Lung microvascular endothelial cell (primary cell): Measurements from ENCODE around the gene FAM227B. TPM values are rescaled to one million over a fixed set of nuclear protein-coding genes. Genes with fewer than 3 reads are reported as not detected.
"Not testable (repeated sequence)": the region's sequence is repeated elsewhere in the genome, so short reads cannot be mapped to it uniquely, and the experiment has no call there.

ENCODE experiments used
- DNase-seq, 2 donors: peaks; one replicate each; pipeline versions ENCODE4 v3.0.0 to v3.0.0-alpha.2; 2010; ENCODE audit warnings: low read depth in 2 of 2
- total RNA-seq: library from RNA; depleted of rRNA; stranded (reverse); fragments of >200 nt; gene quantifications from 2 replicates; pipeline ENCODE4 v1.2.1, GENCODE V29; 2014

The FAM227B gene
- total RNA-seq, 1 donor from 2014 or later, result 0.99 TPM

DNA sequence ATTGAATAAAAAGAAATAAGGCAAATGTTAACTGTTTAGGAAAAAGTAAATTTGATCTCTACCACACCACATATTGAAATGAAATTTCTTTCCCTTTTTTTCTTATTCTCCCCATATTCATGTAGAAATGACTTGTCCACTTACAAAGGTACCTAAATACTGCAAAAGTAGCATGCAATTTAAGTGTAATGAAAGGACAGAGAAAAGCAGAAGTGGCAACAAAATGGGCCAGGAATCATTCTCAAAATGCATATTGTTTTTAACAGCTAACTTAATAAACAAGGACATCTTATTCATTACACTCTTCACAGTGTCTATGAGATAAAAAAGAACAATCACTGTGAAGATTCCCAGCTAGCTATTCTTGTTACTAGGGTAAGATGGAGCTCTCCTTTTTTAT lies 238.2 kb downstream of the FAM227B start:
- DNase-seq, result no peak

DNA sequence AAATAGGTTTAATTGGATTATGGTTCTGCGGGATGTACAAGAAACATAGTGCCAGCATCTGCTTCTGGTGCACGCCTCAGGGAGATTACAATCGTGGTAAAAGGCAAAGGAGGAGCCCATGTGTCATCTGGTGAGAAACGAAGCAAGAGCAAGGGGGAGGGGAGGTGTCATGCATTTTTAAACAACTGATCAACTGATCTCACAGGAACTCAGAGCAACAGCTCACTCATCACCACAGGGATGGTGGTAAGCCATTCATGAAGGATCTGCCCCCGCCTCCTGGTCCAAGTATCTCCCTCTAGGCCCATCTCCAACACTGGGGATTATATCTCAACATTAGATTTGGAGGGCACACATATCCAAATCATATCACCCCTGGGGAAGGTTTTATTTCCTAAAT lies 239.7 kb downstream of the FAM227B start:
- DNase-seq, result no peak

DNA sequence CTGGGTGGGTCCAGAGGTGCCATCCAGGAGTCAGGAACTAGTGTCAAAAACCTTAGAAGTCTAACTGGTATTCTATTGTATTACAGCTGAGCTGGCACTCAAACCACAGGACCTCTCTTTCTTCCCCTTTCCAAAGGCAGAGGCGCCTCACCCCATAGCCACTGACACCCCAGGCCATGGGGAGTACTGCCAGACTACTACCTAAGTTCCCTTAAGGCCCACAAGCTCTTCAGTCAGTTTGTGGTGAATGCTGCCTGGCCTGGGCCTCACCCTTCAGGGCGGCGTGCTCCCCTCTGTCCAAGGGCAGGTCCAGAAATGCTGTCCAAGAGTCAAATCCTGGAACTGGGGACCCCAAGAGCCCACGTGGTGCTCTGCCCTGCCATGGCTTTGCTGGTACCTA lies 240.6 kb downstream of the FAM227B start:
- DNase-seq, result no peak

DNA sequence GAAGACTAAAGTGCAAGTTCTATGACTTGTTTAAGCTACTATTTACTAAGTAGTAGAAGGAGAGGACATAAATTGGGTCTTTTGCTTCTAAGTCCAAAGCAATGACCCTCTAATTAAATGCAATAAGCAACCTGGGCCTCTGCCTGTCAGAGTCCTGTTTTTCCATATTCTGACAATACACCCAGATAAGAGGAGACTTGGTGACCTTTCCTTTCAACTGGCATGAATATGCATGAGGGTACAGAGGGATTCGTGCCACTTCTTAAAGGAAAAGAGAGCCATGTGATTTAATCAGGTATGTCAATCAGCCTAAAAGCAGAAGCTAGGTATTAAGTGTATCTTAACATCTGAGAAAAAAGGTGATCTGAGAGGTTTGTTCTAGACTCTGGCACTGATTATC lies 248.3 kb downstream of the FAM227B start:
- DNase-seq, result no peak

DNA sequence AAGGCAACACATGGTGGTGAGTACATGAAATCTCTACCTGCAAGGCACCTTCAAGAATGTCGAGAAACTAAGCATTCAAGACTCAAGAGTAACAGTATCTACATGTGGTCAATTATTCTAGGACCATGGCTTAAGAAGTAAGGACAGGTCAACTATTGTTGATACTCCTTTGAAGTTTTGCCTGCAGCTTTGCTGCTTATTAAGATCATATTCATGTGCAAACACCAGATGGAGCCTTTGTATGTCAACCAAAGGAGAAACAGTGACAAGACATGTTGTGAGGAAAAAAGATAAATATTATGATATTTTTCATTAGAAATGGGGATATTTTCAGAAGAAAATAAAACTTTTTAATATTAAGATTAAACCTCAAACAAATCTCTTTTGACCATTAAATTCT lies 249.8 kb downstream of the FAM227B start:
- no peak for DNase-seq

DNA sequence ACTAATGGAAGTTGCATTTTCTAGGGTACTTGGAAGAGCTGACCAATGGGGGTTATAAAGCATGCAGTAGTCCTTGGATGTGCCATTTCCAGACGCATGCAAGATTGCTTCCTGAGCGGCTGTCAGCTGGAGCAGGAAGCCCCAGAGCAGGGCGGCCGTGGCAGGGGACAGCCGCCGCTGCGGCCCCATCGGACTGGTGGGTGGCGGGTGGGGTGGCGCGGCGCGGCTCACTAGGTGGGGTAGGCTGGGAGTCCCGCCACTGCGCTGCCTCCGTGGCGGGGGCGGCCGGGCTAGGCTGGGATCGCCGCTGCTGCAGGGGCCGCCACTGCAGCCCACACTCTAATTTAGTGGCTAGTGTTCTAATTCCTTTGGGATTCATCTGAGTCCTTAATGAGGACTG lies 254.1 kb downstream of the FAM227B start:
- DNase-seq, result no peak

DNA sequence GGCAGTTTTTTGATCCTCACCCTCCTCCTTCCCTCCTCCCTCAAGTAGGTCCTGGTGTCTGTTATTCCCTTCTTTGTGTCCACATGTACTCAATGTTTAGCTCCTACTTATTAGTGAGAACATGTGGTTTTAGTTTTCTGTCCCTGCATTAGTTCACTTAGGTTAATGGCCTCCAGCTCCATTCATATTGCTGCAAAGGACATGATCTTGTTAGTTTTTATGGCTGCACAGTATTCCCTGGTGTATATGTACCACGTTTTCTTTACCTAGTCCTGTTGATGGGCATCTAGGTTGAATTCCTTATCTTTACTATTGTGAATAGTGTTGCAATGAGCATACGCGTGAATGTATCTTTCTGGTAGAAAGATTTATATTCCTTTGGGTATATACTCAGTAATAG lies 259.2 kb downstream of the FAM227B start:
- no peak for DNase-seq

DNA sequence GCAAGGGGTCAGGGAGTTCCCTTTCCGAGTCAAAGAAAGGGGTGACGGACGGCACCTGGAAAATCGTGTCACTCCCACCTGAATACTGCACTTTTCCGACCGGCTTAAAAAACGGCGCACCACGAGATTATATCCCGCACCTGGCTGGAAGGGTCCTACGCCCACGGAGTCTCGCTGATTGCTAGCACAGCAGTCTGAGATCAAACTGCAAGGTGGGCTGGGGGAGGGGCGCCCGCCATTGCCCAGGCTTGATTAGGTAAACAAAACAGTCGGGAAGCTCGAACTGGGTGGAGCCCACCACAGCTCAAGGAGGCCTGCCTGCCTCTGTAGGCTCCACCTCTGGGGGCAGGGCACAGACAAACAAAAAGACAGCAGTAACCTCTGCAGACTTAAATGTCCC lies 266.2 kb downstream of the FAM227B start:
- DNase-seq, result not testable (repeated sequence)

DNA sequence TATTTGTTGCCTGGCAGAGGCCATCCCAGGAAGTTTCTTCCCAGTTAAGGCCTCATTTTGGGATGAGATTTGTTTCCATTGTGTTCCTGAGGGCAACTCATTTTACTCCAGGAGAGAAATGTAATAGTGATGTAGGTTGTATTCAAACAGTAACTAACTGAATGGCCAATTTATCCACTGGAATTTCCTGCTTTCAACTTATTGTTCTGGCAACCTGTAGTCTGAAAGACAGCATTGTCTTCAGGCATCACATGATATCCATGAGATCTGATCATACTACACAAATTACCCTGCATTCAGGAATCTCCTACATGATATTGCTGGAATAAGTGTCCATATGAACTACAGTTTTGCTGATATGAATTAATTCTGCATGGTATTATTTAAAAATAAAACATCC lies 277.1 kb downstream of the FAM227B start:
- DNase-seq, result peak; percentile 37 to 46

DNA sequence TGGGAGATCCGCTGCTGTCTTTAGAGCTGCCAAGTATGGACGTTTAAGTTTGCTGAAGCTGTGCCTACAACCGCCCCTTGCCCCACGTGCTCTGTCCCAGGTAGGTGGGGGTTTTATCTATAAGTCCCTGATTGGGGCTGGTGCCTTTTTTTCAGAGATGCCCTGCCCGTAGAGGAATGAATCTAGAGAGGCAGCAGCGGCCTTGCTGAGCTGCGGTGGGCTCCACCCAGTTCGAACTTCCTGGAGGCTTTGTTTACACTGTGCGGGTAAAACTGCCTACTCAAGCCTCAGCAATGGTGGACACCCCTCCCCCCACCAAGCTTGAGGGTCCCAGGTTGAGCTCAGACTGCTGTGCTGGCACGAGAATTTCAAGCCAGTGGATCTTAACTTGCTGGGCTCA lies 281.0 kb downstream of the FAM227B start:
- DNase-seq, result no peak

DNA sequence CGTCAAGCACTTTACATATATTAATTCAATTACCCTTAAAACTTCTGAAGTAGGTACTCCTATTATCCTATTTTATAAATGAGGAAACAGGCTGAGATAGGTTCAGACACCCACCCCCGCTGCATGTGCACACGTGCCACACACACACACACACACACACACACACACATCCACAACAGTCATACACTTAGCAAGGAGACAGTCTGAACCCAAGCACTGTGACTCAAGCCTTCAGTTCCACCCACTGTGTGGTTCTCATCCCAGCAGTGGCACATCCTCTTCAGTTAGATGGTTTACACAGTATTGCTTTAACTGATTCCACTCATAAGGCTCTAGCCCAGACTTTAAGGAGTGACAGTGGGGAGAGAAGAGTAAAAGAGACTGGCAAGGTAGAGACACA lies 288.7 kb downstream of the FAM227B start:
- peak in 1 of 2 donors; percentile 5 for DNase-seq

DNA sequence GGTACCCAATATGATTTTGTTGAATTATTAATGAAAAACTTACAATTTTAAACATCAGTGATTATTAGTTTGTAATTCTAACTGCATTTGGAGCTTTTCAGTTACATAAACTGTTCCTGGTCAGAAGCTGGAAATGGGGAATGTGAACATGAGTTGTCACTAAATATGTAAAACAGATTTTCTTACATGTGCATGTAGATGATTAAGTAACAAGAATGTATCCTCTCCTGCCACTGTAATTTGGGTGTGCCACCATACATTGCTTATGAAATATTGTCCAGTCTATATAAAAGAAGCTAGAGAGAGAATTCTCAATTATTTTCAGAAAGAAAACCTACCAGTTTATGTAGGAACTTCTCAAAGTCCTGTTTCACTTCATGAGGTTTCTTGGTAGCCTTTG lies 289.2 kb downstream of the FAM227B start:
- no peak for DNase-seq

DNA sequence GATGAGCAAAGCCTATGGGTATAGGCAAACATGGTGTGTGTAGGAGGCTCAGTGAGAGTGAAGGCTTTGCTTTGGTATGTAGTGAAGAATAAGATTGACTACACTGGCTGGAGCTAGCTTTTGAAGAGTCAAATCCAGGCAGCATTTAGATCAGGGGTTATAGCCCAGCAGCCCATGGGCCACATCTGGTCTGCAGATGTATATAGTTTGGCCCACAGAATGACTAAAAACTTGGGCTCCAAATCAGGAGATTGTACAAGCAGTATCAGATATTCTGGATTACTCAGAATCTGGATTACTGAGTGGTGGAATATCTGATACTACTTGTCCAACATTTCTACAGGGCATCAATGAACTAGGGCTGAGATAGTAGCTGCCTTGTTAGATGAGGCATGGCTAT lies 290.5 kb downstream of the FAM227B start:
- no peak for DNase-seq

DNA sequence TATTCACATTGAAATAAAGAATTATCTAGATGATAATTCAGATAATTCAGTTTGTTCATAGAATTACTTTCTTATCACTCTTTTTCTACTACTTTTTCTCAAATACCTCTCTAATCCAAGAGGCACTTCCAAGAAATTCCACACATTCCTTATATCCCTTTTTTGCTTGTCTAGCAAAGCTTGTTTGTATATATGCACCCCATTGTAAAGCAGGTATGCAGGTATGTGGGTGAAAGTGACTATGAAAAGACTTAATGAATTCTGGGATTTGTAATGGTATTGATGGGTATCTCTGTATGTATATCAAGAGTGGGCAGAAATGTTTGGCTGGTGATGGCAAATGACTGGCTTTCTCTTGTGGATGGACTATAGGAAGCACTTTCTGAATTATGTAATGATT lies 291.7 kb downstream of the FAM227B start:
- DNase-seq, result no peak

DNA sequence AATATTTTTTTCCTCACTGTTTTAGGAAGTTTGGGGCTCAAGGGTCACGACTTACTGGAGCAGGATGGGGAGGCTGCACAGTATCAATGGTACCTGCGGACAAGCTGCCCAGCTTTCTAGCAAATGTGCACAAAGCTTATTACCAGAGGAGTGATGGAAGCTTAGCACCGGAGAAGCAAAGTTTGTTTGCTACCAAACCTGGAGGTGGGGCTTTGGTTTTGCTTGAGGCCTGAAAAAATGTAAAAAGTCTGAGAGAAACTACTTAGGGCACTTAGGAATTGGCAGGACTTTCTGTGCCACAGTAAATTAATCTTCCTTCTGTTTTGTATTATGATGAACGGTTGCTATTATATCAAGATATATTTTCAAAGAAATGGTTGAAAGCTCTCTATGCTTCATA lies 292.7 kb downstream of the FAM227B start:
- DNase-seq, result no peak

DNA sequence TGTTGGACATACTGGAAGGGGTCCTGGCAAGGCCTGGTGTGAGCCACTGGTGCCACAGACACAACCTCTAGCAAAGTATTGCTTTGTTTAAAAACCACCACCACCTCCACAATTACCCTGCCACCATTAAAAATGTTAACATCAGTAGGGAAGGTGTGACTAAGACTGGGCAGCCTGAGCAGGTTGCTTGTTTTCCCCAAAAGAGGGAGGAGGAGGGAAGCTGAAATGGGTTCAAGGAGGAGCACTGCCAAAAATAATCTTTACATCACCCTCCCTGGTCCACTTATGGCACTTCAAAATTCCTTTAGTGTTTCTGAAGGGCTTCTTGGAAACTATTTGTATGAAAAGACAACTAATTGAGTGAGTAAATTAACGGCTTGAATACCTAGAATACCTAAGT lies 297.4 kb downstream of the FAM227B start:
- no peak for DNase-seq

DNA sequence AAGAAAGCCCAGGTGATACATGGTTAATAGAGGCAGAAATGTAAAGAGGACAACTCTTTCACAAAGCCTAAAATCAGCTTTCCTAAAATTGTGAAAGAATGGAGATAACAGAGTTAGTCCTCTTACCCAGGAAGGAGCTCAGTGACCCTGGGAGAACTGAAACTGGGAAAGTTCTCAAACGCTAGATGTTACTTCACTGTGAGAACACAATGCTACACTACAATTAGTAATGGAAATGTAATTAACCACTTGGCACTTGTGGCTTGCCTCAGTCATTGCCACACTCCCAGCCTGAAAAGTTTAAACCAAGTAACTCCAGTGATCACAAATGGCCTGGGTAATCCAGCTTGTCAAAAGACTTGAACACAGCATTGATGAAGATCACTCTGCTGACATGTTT lies 300.3 kb downstream of the FAM227B start:
- DNase-seq, result no peak

DNA sequence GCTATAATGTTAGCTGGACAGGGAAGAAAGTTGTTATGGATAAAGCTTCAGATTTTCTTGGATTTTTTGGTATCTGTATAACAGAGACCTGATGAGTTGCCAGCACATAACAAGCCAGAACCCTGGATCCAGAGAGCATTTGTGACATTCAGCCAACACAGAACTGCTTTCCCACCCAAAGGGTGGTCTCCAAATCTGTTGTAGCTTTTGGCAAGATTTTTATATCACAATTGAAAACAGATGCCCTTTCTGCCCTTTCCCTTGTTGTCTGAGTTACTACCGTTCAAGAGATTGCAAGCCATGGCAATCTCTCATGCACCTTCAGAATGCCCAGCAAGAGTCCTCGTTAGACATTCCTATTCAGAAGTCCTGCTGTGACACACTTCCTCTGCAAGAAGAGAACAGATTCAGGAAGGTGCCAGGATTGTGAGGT lies 305.2 kb downstream of the FAM227B start:
- DNase-seq, result peak in 1 of 2 donors; percentile 31

DNA sequence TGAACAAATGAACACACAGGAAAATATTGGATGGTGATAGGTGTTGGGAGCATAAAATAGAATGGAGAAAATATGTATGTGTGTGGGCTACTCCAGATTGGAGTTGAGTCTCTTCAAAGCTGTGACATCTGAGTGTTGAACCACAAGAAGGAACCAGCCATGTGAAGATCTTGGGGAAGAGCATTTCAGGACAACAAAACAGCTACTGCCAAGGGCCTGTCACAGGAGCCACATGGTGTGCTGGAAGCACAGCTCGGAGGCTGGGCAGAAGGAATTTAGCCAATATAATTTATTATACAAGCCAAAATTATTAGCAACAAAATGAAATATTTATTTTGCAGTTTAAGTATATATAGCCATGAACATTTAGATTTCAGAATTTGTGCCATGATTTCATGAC lies 305.9 kb downstream of the FAM227B start:
- DNase-seq, result no peak

DNA sequence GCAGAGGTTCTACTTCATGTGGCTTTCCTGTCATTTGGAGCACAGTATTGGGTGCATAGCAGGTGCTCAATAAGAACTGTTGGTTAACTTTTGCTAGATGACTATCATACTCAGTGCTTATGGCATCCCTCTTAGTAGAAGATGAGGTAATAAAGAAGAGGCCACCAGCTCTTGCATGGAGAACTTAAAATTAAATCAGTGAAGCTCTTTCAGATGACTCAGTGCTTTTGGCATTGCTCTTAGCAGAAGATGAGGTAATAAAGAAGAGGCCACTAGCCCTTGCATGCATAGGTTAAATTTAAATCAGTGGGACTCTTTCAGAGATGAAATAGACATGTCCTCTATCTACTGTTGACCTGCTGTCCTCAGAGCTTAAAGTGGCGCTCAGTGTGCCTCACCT lies 307.0 kb downstream of the FAM227B start:
- DNase-seq, result peak in 1 of 2 donors; percentile 52

DNA sequence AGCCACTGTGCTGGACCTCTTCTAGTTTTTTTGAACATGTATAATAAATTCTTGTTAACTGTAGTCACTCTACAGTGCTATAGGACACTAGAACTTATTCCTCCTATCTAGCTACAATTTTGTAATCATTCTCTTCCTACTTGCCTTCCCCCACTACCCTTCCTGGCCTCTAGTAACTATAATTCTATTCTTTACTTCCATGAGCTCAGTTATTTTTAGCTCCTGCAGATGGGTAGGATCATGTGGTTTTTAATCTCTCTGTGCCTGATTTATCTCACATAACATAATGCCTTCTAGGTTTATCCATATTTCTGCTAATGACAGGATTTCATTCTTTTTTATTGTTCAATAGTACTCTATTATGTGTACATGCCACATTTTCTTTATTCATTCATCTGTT lies 310.7 kb downstream of the FAM227B start:
- no peak for DNase-seq

DNA sequence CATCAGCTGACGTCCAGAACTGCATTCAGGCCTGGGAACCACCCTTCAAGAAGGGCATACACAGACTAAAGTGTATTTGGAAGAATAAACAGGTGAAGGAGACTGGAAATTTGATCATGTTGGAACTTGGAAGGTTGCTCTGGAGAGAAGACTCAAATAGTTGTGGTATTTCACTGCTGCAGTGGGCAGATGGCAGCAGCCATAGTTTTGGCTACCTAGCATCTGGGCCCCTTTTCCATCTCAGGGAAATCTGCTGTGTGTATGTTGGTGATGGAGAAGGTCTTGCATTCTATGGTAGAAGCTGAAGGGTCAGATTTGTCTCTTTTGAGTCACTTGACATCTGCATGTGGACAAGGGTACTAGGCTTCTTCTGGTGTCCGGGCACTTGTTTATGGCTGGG lies 311.9 kb downstream of the FAM227B start:
- no peak for DNase-seq

DNA sequence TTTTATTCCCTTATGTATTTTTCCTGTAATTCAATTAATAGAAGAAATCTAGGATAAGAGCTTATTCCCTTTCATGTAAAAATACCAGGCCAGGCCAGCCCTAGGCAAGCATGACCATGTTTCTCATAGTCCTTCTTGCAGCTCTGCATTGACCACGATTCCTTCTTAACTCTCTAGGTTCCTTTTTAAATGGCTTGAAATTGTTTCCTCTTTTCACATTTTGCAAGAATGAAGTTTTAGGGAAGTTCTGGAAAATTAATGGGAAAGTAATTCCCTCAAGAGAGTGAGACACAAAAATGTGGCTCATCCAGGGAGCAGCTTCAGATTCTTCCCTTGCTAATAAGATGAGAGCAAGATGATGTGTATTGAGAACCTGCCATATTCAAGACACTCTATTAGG lies 314.1 kb downstream of the FAM227B start:
- DNase-seq, result no peak

DNA sequence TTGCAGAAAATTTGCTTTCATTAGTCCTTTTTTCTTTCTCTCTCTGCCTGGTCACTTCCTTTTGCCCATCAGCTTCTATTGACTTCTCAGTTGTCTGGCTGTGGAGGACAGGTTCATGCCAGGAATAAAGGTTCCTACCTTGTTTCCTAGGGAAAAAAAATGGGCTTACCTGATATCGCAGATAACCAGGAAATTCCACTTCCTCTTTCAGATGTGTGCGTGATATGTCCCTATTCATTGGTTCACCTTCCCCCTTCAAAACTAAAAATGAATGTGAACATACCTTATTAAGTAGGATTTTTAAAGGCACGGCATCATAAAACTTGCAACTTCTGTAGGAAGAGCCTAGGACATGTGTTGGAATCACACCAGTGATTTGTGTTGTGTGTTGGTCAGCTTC lies 317.6 kb downstream of the FAM227B start:
- no peak for DNase-seq

DNA sequence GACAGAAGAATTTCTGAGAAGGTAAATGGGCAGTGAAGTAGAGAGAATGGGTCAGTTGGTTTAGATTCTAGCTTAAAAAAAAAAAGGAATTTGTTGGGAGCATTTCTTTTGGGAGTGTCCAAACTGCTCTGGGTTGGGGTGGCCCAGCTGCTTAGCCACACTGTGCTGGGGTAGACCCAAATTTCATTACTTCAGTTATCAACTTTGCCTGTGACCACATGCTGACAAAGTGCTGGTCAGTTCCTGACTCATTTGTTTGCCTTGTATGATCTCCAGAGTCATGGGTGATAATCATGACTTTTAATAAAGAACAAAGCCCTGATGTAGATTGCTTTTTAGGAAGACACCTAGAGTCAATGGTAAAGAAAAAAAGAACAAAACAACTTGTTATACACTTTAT lies 319.1 kb downstream of the FAM227B start:
- DNase-seq, result no peak
